HG02973 (cell line): ENCODE measurements around the gene NOP56.

Experiments used
- ATAC-seq: cut with Tn5 transposase; IDR thresholded peaks from one replicate; pipeline ENCODE4 v1.9.1; 2021; ENCODE audit warnings: moderate library complexity; ENCODE audit not compliant: unreplicated experiment

Gene NOP56

DNA sequence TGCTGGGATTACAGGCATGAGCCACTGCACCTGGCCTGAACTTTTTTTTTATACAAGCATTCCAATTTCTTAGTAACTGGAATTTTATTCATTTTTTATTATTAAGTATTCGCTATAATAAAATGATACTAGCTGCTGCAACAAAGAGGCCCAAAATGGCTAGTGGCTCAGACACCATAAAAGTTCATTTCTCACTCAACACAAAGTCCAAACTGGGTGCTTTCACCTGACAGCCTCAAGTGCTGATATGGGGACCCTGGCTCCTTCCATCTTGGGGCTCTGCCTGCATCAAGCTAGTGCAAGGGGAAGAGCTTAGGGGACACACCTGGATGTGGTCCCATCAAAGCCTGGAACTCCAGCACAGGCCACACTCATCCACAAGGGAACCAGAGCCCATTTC is 12.2 kb upstream of the NOP56 start:
- ATAC-seq, result no peak

- ATAC-seq, result no peak
These were observed 11.5 kb upstream of the NOP56 start for GRCh38 chr20:2640899-2641298.

GRCh38 chr20:2643708-2644107 is 8.7 kb upstream of the NOP56 start:
- ATAC-seq, result no peak

GRCh38 chr20:2652724-2653555 is 508 bp downstream of the NOP56 start:
- ATAC-seq, result peak; percentile 37

GRCh38 chr20:2653556-2654383 is 1.3 kb downstream of the NOP56 start:
- ATAC-seq, result no peak

- no peak for ATAC-seq
These were observed 2.0 kb downstream of the NOP56 start for GRCh38 chr20:2654384-2654822.

DNA sequence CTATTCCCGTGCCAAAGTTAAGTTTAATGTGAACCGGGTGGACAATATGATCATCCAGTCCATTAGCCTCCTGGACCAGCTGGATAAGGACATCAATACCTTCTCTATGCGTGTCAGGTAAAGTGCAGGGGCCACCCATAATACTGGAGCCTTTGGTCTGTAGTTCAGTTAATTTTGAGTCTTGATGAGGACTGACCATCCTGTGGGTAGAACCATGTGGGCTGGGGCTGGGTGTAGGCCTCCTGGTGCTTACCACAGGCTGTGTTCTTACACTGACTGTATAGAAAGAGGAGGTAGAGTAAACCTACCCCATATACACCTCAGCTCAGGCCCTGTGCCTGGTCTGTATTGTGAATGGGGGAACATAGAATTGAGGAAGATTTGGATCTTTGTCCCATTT is 2.4 kb downstream of the NOP56 start:
- ATAC-seq, result no peak

DNA sequence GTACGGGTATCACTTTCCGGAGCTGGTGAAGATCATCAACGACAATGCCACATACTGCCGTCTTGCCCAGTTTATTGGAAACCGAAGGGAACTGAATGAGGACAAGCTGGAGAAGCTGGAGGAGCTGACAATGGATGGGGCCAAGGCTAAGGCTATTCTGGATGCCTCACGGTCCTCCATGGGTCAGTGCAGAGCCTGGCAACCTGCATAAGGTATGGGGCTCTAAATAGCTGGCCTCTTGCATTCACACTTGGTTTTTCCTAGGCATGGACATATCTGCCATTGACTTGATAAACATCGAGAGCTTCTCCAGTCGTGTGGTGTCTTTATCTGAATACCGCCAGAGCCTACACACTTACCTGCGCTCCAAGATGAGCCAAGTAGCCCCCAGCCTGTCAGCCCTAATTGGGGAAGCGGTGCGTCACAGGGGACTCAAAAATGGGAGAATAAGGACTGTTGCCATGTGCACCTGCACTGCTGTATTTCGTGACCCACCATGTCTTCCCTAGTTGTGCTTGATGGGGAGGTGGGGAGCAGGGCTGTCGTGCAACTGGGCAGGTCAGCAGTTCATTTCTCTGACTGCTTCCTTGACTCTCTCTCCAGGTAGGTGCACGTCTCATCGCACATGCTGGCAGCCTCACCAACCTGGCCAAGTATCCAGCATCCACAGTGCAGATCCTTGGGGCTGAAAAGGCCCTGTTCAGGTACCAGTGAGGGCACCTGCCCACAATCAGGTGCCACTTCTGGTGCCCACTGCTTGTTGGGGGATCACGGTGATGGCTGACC is 3.1 kb downstream of the NOP56 start:
- no peak for ATAC-seq

GRCh38 chr20:2656471-2657117 is 4.2 kb downstream of the NOP56 start:
- no peak for ATAC-seq

DNA sequence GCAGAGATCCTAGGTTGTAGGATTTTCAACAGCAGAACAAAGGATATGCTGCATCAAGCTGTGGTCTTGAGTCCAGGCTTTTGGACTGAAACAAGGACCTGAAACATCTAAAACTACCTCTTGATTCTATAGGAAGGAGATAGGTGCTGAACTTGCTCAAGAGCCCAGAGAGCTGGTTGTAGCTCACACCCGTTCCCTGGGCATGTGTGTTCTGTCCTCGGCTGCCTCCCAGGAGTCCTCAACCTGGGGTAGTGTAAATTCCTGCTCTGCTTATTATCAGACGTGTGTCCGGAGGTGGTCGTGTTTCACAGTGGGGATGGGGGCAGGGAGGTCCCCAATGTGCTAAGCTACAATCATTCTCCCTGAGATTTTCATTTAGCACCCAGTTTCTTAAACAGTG is 4.8 kb downstream of the NOP56 start:
- no peak for ATAC-seq

DNA sequence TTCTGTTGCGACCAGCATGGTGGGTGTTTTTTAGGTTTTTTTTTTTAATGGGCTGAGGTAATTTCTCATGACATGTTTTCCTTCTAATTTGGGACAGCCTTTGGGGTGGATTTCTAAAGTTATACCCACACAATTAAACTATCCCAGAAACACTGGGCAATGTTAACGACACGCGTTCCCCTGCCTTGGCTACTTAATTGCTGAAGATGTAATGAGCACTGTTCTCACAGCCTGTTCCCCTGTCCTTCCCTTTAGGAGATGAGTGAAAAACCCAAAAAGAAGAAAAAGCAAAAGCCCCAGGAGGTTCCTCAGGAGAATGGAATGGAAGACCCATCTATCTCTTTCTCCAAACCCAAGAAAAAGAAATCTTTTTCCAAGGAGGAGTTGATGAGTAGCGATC is 5.2 kb downstream of the NOP56 start:
- no peak for ATAC-seq

DNA sequence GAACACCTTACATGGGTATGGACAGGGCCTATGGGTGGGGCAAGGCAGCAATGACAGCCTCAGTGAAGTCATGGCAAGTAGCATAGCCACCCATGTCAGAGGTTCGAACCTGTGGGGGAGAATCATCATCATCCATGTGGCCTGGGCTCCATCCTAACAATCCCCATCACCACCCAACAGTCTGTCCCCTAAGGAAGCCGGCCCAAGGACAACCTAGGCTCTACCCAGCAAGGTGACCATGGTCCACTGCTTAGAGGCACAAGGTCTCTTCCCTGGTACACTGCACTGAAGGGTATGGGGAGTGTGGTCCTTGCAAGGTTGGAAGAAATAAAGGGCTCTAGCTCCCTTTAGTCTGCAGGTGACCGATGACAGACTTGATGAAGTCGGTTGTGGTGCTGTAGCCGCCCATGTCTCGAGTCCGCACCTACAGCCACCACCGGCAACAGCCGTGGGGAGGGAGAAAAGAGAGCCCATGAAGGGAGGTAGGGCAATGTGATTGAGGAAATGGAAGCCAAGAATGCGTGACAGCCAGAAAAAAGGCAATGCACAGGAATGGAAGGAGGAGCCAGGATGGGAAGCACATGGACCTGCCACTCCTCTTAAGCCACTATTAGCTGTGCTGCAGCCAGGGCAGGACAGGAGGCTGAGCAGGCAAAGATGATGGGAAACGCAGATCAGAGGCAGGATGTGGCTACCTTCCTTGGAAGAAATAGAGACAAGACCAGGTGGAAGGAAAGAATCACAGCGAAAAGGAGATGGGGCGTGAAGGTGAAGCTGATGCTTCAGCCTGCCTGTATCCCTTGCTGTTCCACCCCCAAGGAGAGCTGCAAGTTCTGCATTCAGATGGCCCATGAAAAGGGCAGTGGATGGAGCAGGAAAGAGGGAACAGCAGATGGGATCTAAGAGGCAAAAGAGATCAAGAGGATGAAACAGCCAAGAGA is 6.3 kb downstream of the NOP56 start:
- no peak for ATAC-seq

GRCh38 chr20:2659547-2659946 is 7.1 kb downstream of the NOP56 start:
- ATAC-seq, result no peak

DNA sequence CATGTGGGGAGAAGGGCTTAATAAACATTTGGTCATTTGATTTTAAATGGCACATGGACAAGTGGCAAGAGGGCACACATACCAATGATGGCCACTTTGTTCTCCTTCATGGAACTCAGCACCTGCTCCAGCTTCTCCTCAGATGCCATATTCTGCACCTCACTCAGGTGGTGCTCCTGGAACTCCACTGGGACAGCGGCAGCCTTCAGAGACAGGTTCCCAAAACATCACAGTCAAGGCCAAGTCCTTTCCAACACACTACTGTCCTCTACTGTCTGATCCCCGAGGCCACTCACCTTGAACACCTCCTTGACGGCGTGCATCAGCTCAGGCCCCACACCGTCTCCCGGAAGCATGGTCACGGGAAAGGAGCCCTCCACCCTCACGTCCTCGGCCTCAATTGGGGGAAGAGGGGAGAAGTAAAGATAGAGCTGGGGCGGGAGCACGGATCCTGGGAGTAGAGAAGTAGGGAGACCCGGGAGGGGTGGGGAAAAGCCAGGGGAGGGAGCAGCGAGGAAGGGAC is 11.0 kb downstream of the NOP56 start:
- no peak for ATAC-seq

- peak; percentile 78 for ATAC-seq
These were observed 11.7 kb downstream of the NOP56 start, which contains the start of gene IDH3B for GRCh38 chr20:2663887-2664719. TSS of gene IDH3B (minus strand) at chr20:2664216. CDS start at chr20:2664188, 28 bp downstream.

GRCh38 chr20:2671977-2672376 is 19.5 kb downstream of the NOP56 start:
- no peak for ATAC-seq

DNA sequence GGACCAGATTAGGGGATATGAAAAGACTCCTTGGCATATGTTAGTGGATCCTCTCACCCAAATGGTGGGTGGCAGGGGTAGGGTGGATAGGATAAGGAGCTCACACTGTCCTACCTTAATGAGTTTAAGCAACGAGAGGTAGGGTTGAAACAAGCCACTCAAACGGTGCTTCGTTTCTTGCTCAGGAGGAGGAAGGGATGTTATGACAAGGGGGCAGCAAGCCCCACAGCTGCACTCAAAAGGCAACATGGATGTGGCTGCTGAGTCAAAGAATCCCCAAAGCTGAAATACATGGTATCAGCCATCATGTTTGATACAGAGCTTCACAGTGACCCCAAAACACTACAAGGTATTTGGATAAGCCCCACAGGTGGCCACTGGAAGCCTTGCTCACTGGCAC is 20.0 kb downstream of the NOP56 start:
- no peak for ATAC-seq

GRCh38 chr20:2673453-2673852 is 21.0 kb downstream of the NOP56 start:
- ATAC-seq, result no peak
